GM12878 (cell line): ENCODE results near the gene DYDC2.

Experiments used
- NFYA ChIP-seq: IDR thresholded peaks from 2 replicates; pipeline ENCODE4 v1.6.1; 2011; ENCODE audit warnings: low read depth, mild to moderate bottlenecking, low read length, improper control_type of control experiment, borderline replicate concordance
- TF ChIP-seq, protein P1 (sequence below): IDR thresholded peaks from 2 replicates; pipeline ENCODE4 v1.6.1; 2012; ENCODE audit warnings: improper control_type of control experiment, low read depth, low read length; ENCODE audit not compliant: insufficient replicate concordance

DNA sequence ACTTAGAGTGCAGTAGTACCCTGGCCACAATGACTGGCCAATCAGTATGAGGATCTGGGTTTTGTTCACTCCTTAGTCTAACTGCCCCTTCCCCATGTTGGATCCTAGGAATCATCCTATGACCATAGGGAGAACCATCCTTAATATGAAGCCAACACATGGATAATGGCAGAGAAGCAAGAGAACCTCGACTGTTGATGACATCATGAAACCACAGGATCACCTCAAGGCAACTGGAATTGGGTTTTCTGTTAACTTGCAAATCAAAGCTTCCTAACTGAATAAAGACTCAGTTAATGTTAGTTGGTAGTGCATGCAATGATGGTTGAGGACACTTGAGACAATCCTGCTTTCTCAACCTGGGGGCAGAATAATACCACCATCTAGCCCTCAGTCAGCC is 48.5 kb downstream of the DYDC2 start:
- no peak for TF ChIP-seq NFYA
- TF ChIP-seq, protein P1, sequence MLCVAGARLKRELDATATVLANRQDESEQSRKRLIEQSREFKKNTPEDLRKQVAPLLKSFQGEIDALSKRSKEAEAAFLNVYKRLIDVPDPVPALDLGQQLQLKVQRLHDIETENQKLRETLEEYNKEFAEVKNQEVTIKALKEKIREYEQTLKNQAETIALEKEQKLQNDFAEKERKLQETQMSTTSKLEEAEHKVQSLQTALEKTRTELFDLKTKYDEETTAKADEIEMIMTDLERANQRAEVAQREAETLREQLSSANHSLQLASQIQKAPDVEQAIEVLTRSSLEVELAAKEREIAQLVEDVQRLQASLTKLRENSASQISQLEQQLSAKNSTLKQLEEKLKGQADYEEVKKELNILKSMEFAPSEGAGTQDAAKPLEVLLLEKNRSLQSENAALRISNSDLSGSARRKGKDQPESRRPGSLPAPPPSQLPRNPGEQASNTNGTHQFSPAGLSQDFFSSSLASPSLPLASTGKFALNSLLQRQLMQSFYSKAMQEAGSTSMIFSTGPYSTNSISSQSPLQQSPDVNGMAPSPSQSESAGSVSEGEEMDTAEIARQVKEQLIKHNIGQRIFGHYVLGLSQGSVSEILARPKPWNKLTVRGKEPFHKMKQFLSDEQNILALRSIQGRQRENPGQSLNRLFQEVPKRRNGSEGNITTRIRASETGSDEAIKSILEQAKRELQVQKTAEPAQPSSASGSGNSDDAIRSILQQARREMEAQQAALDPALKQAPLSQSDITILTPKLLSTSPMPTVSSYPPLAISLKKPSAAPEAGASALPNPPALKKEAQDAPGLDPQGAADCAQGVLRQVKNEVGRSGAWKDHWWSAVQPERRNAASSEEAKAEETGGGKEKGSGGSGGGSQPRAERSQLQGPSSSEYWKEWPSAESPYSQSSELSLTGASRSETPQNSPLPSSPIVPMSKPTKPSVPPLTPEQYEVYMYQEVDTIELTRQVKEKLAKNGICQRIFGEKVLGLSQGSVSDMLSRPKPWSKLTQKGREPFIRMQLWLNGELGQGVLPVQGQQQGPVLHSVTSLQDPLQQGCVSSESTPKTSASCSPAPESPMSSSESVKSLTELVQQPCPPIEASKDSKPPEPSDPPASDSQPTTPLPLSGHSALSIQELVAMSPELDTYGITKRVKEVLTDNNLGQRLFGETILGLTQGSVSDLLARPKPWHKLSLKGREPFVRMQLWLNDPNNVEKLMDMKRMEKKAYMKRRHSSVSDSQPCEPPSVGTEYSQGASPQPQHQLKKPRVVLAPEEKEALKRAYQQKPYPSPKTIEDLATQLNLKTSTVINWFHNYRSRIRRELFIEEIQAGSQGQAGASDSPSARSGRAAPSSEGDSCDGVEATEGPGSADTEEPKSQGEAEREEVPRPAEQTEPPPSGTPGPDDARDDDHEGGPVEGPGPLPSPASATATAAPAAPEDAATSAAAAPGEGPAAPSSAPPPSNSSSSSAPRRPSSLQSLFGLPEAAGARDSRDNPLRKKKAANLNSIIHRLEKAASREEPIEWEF = no peak
